Spleen (tissue), 11 donors: ENCODE measurements around the gene RET. TPM values are rescaled to one million over a fixed set of nuclear protein-coding genes. Genes with fewer than 3 reads are reported as not detected.

ENCODE experiments used
- DNase-seq: peaks from one replicate; pipeline ENCODE4 v3.0.0-alpha.2; 2020
- H3K27ac ChIP-seq, 8 donors: fragments of 200-600 bp; sonication (generic) in 7 of 8; 1 replicate in 4 of 8; 2 replicates in 4 of 8; pipeline versions ENCODE4 v1.5.0 to v1.8.0; 2016 to 2021; ENCODE audit warnings: inconsistent platforms in 4 of 8, mild to moderate bottlenecking in 4 of 8, moderate library complexity in 1 of 8
- H3K27me3 ChIP-seq, 7 donors: fragments of 200-600 bp; sonication (generic) in 6 of 7; replicated peaks in 1 of 7; 1 replicate in 4 of 7; 2 replicates in 3 of 7; pipeline versions ENCODE4 v1.5.0 to v1.8.0; 2016 to 2021; ENCODE audit warnings: inconsistent platforms in 3 of 7, mild to moderate bottlenecking in 1 of 7
- H3K36me3 ChIP-seq, 6 donors: fragments of 200-600 bp; sonication (generic) in 5 of 6; 1 replicate in 4 of 6; 2 replicates in 2 of 6; pipeline versions ENCODE4 v1.5.0 to v1.8.0; 2016 to 2021; ENCODE audit warnings: inconsistent platforms in 2 of 6
- H3K4me1 ChIP-seq, 6 donors: fragments of 200-600 bp; sonication (generic) in 5 of 6; 1 replicate in 3 of 6; 2 replicates in 3 of 6; pipeline versions ENCODE4 v1.5.0 to v1.8.0; 2016 to 2021; ENCODE audit warnings: inconsistent platforms in 3 of 6
- H3K4me3 ChIP-seq, 8 donors: fragments of 200-600 bp; sonication (generic) in 7 of 8; 1 replicate in 4 of 8; 2 replicates in 4 of 8; pipeline versions ENCODE4 v1.5.0 to v1.8.0; 2016 to 2021; ENCODE audit warnings: inconsistent platforms in 4 of 8, mild to moderate bottlenecking in 4 of 8, moderate library complexity in 2 of 8
- H3K9me3 ChIP-seq, 8 donors: fragments of 200-600 bp; sonication (generic) in 7 of 8; 1 replicate in 4 of 8; 2 replicates in 4 of 8; pipeline versions ENCODE4 v1.5.0 to v1.8.0; 2016 to 2021; ENCODE audit warnings: inconsistent platforms in 4 of 8
- POLR2A ChIP-seq, 3 donors: fragments of 450-650 bp; IDR thresholded peaks; one replicate each; pipeline ENCODE4 v1.5.1; 2017; ENCODE audit warnings: antibody characterized with exemption in 3 of 3, mild to moderate bottlenecking in 1 of 3
- POLR2AphosphoS5 ChIP-seq, 3 donors: sonication (generic); formaldehyde crosslinking; IDR thresholded peaks; one replicate each; pipeline ENCODE4 v1.5.1; 2017; ENCODE audit warnings: antibody characterized with exemption in 3 of 3
- WGBS, 5 donors: extraction: QIAGEN DNeasy Blood & Tissue Kit in 3 of 5; methylation state at CpG; one replicate each; pipeline versions ENCODE4 v1.1.5 to v1.1.7; 2013 to 2018; 5-methylcytosine and 5-hydroxymethylcytosine counted together
- intact Hi-C: fragments of 100-400 bp; cut with DNase I; formaldehyde crosslinking; loops from one replicate; pipeline ENCODE4 v1.15.0; 2023; ENCODE audit warnings: low total_unique reads
- polyA plus RNA-seq, 3 donors: library from polyadenylated mRNA; stranded (reverse); fragments of 200-250 nt; gene quantifications; one replicate each; pipeline ENCODE4 v1.2.1, GENCODE V29; 2013
- total RNA-seq, 7 donors: library from RNA; depleted of rRNA in 3 of 7; stranded (reverse); fragments of >200 nt in 3 of 7; fragmentation: NEBNext Ultra II Directional in 4 of 7; extraction: Animal tissue kit (Norgen Biotek cat#: 25700) in 4 of 7; gene quantifications; one replicate each; pipeline versions ENCODE4 v1.1.0 to v1.2.1, GENCODE V29; 2016 to 2021
- TF ChIP-seq, protein P1 (sequence below), 11 experiments: fragments of 200-600 bp in 7 of 11; fragments of 450-650 bp in 4 of 11; sonication (generic) in 4 of 11; IDR thresholded peaks in 8 of 11; conservative IDR thresholded peaks in 3 of 11; 1 replicate in 7 of 11; 2 replicates in 4 of 11; pipeline versions ENCODE4 v1.4.0 to v1.8.0; 2016 to 2021; ENCODE audit warnings: antibody characterized with exemption in 11 of 11, inconsistent platforms in 4 of 11, mild to moderate bottlenecking in 1 of 11
- donor health status: healthy with polysubstance abuse.
- donor health status: DM: no; HTN: no; CAD: no; lungs with moderate emphysema.
- donor health status: DM: no; HTN: no; CAD: no.
- donor health status: Bipolar disorder and iron deficiency.
- donor health status: healthy.
- donor health status: DM: no; HTN: no; CAD: no.
- donor health status: DM: yes; HTN: yes; CAD: no.

RET gene
- total and polyA plus RNA-seq, 10 donors = 0.02 to 0.54 (median 0.31) TPM; not detected in 2

DNA sequence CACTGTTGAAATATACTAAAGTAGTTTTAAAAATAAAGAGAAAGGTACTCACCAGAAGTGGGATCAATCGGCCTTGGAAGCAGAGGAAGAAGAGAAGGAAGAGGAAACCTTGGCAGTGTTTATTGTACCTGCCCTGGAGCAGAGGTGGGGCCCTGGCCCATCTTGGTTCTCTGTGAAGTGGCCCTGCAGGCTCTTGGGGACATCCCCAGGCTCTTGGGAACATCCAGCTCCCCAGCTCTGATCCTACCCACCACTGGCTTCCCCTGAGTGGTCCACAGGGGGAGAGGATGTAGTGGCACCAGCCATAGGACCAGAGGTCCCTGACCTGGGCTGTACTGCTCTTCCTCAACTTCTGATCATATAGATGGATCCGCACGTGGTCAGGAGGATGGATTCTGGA, 22.3 kb upstream of the RET start:
- Histone ChIP-seq H3K27ac (no peak overlapping the region), H3K4me3 (no peak overlapping the region), H3K36me3 (no peaks in the 10 kb centered on the region), H3K4me1 (no peaks in the 10 kb centered on the region), H3K9me3 (no peaks in the 10 kb centered on the region), H3K27me3 (peaks cover 0 to 47% (median 0%) of the 10 kb centered on the region in 7 donors)
- no peak for TF ChIP-seq POLR2AphosphoS5 (IDR thresholded peaks at IDR 0.05)
- TF ChIP-seq, protein P1, sequence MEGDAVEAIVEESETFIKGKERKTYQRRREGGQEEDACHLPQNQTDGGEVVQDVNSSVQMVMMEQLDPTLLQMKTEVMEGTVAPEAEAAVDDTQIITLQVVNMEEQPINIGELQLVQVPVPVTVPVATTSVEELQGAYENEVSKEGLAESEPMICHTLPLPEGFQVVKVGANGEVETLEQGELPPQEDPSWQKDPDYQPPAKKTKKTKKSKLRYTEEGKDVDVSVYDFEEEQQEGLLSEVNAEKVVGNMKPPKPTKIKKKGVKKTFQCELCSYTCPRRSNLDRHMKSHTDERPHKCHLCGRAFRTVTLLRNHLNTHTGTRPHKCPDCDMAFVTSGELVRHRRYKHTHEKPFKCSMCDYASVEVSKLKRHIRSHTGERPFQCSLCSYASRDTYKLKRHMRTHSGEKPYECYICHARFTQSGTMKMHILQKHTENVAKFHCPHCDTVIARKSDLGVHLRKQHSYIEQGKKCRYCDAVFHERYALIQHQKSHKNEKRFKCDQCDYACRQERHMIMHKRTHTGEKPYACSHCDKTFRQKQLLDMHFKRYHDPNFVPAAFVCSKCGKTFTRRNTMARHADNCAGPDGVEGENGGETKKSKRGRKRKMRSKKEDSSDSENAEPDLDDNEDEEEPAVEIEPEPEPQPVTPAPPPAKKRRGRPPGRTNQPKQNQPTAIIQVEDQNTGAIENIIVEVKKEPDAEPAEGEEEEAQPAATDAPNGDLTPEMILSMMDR (IDR thresholded peaks at IDR 0.05 in 8 of 11, conservative IDR thresholded peaks at IDR 0.05 in 3 of 11) = no peak
- TF ChIP-seq POLR2A (IDR thresholded peaks at IDR 0.05) = no peak
- peak; percentile 59 for DNase-seq
- intact Hi-C loops = no loop called here
- 68 to 84% (median 79%) methylated on average over 3 of the region's 3 CpGs for WGBS, 5 donors

DNA sequence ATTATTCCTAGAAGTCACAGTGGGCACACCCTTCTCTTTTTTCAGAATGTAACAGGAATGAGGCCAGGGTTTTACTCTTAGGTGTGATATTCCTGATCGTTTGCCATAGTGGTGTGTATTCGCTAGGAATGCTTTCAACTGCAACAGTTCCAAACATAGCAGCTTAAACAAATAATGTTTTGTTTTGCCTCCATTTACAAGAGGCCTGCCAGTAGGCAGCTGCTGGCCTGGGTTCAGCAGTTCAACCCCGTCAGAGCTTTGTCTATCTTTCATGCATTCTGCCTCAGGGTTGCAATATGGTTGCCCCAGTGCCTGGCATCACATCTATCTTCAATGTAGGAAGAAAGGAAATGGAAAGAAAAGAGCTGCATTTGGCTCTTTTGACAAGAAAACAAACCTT, 21.7 kb upstream of the RET start:
- intact Hi-C loops = no loop called here
- TF ChIP-seq POLR2A (IDR thresholded peaks at IDR 0.05) (no peak), POLR2AphosphoS5 (IDR thresholded peaks at IDR 0.05) (no peak)
- TF ChIP-seq, protein P1 (IDR thresholded peaks at IDR 0.05 in 8 of 11, conservative IDR thresholded peaks at IDR 0.05 in 3 of 11) = no peak
- DNase-seq = no peak
- WGBS, 5 donors = 81 to 90% (median 87%) methylated on average over 3 of the region's 3 CpGs
- Histone ChIP-seq H3K4me1 (no peaks in the 10 kb centered on the region), H3K27ac (no peak overlapping the region), H3K9me3 (no peaks in the 10 kb centered on the region), H3K36me3 (no peaks in the 10 kb centered on the region), H3K27me3 (peaks cover 0 to 45% (median 0%) of the 10 kb centered on the region in 7 donors), H3K4me3 (no peak overlapping the region)

DNA sequence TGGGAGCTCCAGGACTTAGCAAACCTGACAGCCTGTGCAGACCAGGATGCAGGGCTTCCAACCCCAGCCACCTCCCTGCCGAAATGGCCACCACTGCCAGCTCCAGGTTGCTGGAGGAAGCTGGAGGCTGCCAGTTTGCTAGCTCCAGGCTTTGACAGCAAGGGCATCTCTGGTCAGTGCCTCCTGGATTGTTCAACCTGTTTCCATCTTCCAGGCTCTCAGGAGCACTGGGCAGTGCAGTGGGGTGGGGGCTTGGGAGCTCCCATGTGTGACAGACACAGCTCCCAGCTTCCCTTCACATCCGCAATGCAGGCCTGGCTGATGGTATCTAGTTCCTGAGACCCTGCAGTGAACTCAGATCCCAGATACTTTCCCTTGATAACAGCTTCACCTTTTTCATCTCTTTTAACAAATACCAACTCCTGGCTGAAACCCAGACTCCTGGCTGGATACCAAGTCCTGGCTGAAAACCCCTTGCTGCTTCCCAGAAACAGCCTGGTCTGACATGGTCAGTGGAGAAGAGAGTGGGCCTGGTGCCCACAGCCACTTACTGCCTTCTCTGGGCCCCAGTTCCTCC, 20.8 kb upstream of the RET start:
- intact Hi-C loops = no loop called here
- DNase-seq = peak; percentile 41

DNA sequence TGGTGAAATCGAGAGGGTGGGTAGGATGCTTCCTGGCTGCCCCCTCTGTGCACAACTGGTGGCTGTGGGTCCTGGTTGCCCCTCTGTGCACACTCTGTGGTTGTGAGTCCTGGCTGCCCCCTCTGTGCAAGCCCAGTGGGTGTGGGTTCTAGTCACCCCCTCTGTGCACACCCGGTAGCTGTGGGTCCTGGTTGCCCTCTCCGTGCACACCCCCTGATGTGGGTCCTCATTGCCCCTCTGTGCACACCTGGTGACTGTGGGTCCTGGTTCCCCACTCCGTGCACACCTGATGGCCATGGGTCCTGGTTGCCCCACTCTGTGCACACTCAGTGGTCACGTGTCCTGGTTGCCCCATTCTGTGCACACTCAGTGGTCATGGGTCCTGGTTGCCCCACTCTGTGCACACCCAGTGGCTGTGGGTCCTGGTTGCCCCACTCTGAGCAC, 20.3 kb upstream of the RET start:
- Histone ChIP-seq H3K36me3 (no peaks in the 10 kb centered on the region), H3K9me3 (no peaks in the 10 kb centered on the region), H3K4me1 (no peaks in the 10 kb centered on the region), H3K27me3 (peaks cover 0 to 40% (median 0%) of the 10 kb centered on the region in 7 donors), H3K27ac (no peak overlapping the region), H3K4me3 (no peak overlapping the region)
- DNase-seq = peak; percentile 64
- TF ChIP-seq, protein P1 (IDR thresholded peaks at IDR 0.05 in 8 of 11, conservative IDR thresholded peaks at IDR 0.05 in 3 of 11) = no peak
- TF ChIP-seq POLR2A (IDR thresholded peaks at IDR 0.05) = no peak
- TF ChIP-seq POLR2AphosphoS5 (IDR thresholded peaks at IDR 0.05) = no peak
- WGBS, 5 donors = 50 to 81% (median 72%) methylated on average over 2 to 5 of the region's 5 CpGs
- intact Hi-C loops = no loop called here

More for the DNA sequence above, 20.8 kb upstream of the RET start:
- no peaks in the 10 kb centered on the region for H3K9me3 ChIP-seq
- H3K36me3 ChIP-seq = no peaks in the 10 kb centered on the region
- H3K4me1 ChIP-seq = no peaks in the 10 kb centered on the region
- 65 to 94% (median 85%) methylated on average over 2 of the region's 2 CpGs for WGBS, 5 donors
- no peak overlapping the region for H3K27ac ChIP-seq
- H3K27me3 ChIP-seq = peaks cover 0 to 45% (median 0%) of the 10 kb centered on the region in 7 donors
- TF ChIP-seq, protein P1 (IDR thresholded peaks at IDR 0.05 in 8 of 11, conservative IDR thresholded peaks at IDR 0.05 in 3 of 11) = no peak
- no peak for TF ChIP-seq POLR2A (IDR thresholded peaks at IDR 0.05)
- TF ChIP-seq POLR2AphosphoS5 (IDR thresholded peaks at IDR 0.05) = no peak
- no peak overlapping the region for H3K4me3 ChIP-seq
